ENCODE data around the gene ENKD1. TPM values are rescaled to one million over a fixed set of nuclear protein-coding genes. Genes with fewer than 3 reads are reported as not detected.
A peak's percentile ranks its signal among the peaks of the same experiment; 100 is the strongest.

The ENKD1 gene
- total RNA-seq, 2 experiments from 2014 or later: 7.0 TPM

- Mint-ChIP-seq H3K36me3 (ENCODE audit: low read depth) (no peaks in the 10 kb centered on the region), H3K27me3 (ENCODE audit: low read depth) (no peaks in the 10 kb centered on the region), H3K4me3 (no peak overlapping the region), H3K9me3 (ENCODE audit: insufficient read depth) (no peaks in the 10 kb centered on the region), H3K4me1 (ENCODE audit: low read depth) (no peaks in the 10 kb centered on the region), H3K27ac (no peak overlapping the region)
- DNase-seq (no peak), ATAC-seq (no peak)
- POLR2A ChIA-PET: no interaction called here
- CTCF ChIA-PET: interaction anchor here (1.2 kb wide), 1 partner anchor 9 kb away, joined by 3 read pairs; no protein-coding TSS in a partner anchor
Measured at GRCh38 chr16:67677712-67678111, 11.2 kb upstream of the ENKD1 start.

GRCh38 chr16:67676939-67677338 lies 10.4 kb upstream of the ENKD1 start:
- H3K36me3 Mint-ChIP-seq (ENCODE audit: low read depth): no peaks in the 10 kb centered on the region
- no peak overlapping the region for H3K27ac Mint-ChIP-seq
- no peaks in the 10 kb centered on the region for H3K9me3 Mint-ChIP-seq (ENCODE audit: insufficient read depth)
- H3K4me1 Mint-ChIP-seq (ENCODE audit: low read depth): no peaks in the 10 kb centered on the region
- POLR2A ChIA-PET: interaction anchor here (0.7 kb wide), 1 partner anchor 17 kb away, joined by 3 read pairs; the partner anchor contains the start of gene ACD
- DNase-seq (no peak), ATAC-seq (no peak)
- no peak overlapping the region for H3K4me3 Mint-ChIP-seq
- CTCF ChIA-PET: interaction anchor here (0.6 to 1.2 kb wide), 4 partner anchors 9 to 140 kb away, joined by 3 to 11 read pairs (median 4); partner anchors contain the start of genes C16orf86, ENKD1 and GFOD2
- H3K27me3 Mint-ChIP-seq (ENCODE audit: low read depth): no peaks in the 10 kb centered on the region

- ChIA-PET POLR2A (interaction anchor here (0.7 kb wide), 1 partner anchor 16 kb away, joined by 3 read pairs; the partner anchor contains the start of gene ACD), CTCF (interaction anchor here (0.6 to 1.2 kb wide), 4 partner anchors 9 to 140 kb away, joined by 3 to 11 read pairs (median 4); partner anchors contain the start of genes C16orf86, ENKD1 and GFOD2)
- ATAC-seq (no peak), DNase-seq (no peak)
- Mint-ChIP-seq H3K36me3 (ENCODE audit: low read depth) (no peaks in the 10 kb centered on the region), H3K4me3 (no peak overlapping the region), H3K27ac (no peak overlapping the region), H3K27me3 (ENCODE audit: low read depth) (no peaks in the 10 kb centered on the region), H3K9me3 (ENCODE audit: insufficient read depth) (no peaks in the 10 kb centered on the region), H3K4me1 (ENCODE audit: low read depth) (no peaks in the 10 kb centered on the region)
Measured at GRCh38 chr16:67676516-67676915, 10.0 kb upstream of the ENKD1 start.

GRCh38 chr16:67675999-67676398 lies 9.4 kb upstream of the ENKD1 start:
- CTCF ChIA-PET: no interaction called here
- H3K9me3 Mint-ChIP-seq (ENCODE audit: insufficient read depth): no peaks in the 10 kb centered on the region

GRCh38 chr16:67675579-67675935 lies 9.0 kb upstream of the ENKD1 start:
- Mint-ChIP-seq H3K4me1 (ENCODE audit: low read depth) (no peaks in the 10 kb centered on the region), H3K27me3 (ENCODE audit: low read depth) (no peaks in the 10 kb centered on the region), H3K36me3 (ENCODE audit: low read depth) (no peaks in the 10 kb centered on the region), H3K27ac (no peak overlapping the region), H3K9me3 (ENCODE audit: insufficient read depth) (no peaks in the 10 kb centered on the region), H3K4me3 (no peak overlapping the region)
- ChIA-PET POLR2A (no interaction called here), CTCF (no interaction called here)
- ATAC-seq (no peak), DNase-seq (no peak)

More at GRCh38 chr16:67675999-67676398, 9.4 kb upstream of the ENKD1 start:
- Mint-ChIP-seq H3K36me3 (ENCODE audit: low read depth) (no peaks in the 10 kb centered on the region), H3K4me1 (ENCODE audit: low read depth) (no peaks in the 10 kb centered on the region), H3K27ac (no peak overlapping the region), H3K4me3 (no peak overlapping the region), H3K27me3 (ENCODE audit: low read depth) (no peaks in the 10 kb centered on the region)
- POLR2A ChIA-PET: no interaction called here
- no peak for ATAC-seq
- DNase-seq: no peak

- H3K4me1 Mint-ChIP-seq (ENCODE audit: low read depth): no peaks in the 10 kb centered on the region
- CTCF ChIA-PET: interaction anchor here (0.7 to 0.9 kb wide), 2 partner anchors 142 to 209 kb away, joined by 3 to 4 read pairs; partner anchors contain the start of gene NRN1L
- no peaks in the 10 kb centered on the region for H3K27me3 Mint-ChIP-seq (ENCODE audit: low read depth)
- DNase-seq (no peak), ATAC-seq (no peak)
- no peak overlapping the region for H3K27ac Mint-ChIP-seq
- POLR2A ChIA-PET: no interaction called here
- no peaks in the 10 kb centered on the region for H3K36me3 Mint-ChIP-seq (ENCODE audit: low read depth)
- no peak overlapping the region for H3K4me3 Mint-ChIP-seq
- no peaks in the 10 kb centered on the region for H3K9me3 Mint-ChIP-seq (ENCODE audit: insufficient read depth)
Measured at GRCh38 chr16:67674851-67675578, 8.5 kb upstream of the ENKD1 start.

GRCh38 chr16:67673712-67674580 lies 7.4 kb upstream of the ENKD1 start:
- Mint-ChIP-seq H3K27me3 (ENCODE audit: low read depth) (no peaks in the 10 kb centered on the region), H3K9me3 (ENCODE audit: insufficient read depth) (no peaks in the 10 kb centered on the region), H3K36me3 (ENCODE audit: low read depth) (no peaks in the 10 kb centered on the region), H3K4me3 (no peak overlapping the region), H3K4me1 (ENCODE audit: low read depth) (no peaks in the 10 kb centered on the region), H3K27ac (peak overlapping the region; percentile 55)
- DNase-seq (no peak), ATAC-seq (no peak)
- POLR2A ChIA-PET: no interaction called here
- CTCF ChIA-PET: interaction anchor here (0.9 to 4.0 kb wide), 11 partner anchors 14 to 261 kb away, joined by 3 to 24 read pairs (median 6); partner anchors contain the start of genes ACD, GFOD2, NUTF2 and PARD6A

- no peaks in the 10 kb centered on the region for H3K27me3 Mint-ChIP-seq (ENCODE audit: low read depth)
- no peak overlapping the region for H3K27ac Mint-ChIP-seq
- DNase-seq (peak; percentile 73), ATAC-seq (peak; percentile 19)
- CTCF ChIA-PET: interaction anchor here (0.6 to 11.3 kb wide), 35 partner anchors 10 to 442 kb away, joined by 3 to 211 read pairs (median 4); partner anchors contain the start of genes ACD, GFOD2, NUTF2 and PARD6A
- H3K36me3 Mint-ChIP-seq (ENCODE audit: low read depth): no peaks in the 10 kb centered on the region
- H3K4me1 Mint-ChIP-seq (ENCODE audit: low read depth): peaks cover 3% of the 10 kb centered on the region
- no peaks in the 10 kb centered on the region for H3K9me3 Mint-ChIP-seq (ENCODE audit: insufficient read depth)
- no peak overlapping the region for H3K4me3 Mint-ChIP-seq
- POLR2A ChIA-PET: no interaction called here
Measured at GRCh38 chr16:67672739-67673662, 6.5 kb upstream of the ENKD1 start.

- Mint-ChIP-seq H3K27ac (no peak overlapping the region), H3K4me3 (no peak overlapping the region), H3K9me3 (ENCODE audit: insufficient read depth) (no peaks in the 10 kb centered on the region), H3K36me3 (ENCODE audit: low read depth) (no peaks in the 10 kb centered on the region), H3K27me3 (ENCODE audit: low read depth) (no peaks in the 10 kb centered on the region), H3K4me1 (ENCODE audit: low read depth) (peaks cover 10% of the 10 kb centered on the region)
- DNase-seq: no peak
- no peak for ATAC-seq
- CTCF ChIA-PET: interaction anchor here (0.6 to 11.3 kb wide), 33 partner anchors 9 to 369 kb away, joined by 3 to 211 read pairs (median 4); partner anchors contain the start of genes ACD, CARMIL2, GFOD2 and NUTF2
- POLR2A ChIA-PET: no interaction called here
Measured at GRCh38 chr16:67672306-67672705, 5.8 kb upstream of the ENKD1 start.

GRCh38 chr16:67669499-67670101 lies 3.0 kb upstream of the ENKD1 start:
- no peak for DNase-seq
- Mint-ChIP-seq H3K9me3 (ENCODE audit: insufficient read depth) (no peaks in the 10 kb centered on the region), H3K27me3 (ENCODE audit: low read depth) (no peaks in the 10 kb centered on the region), H3K36me3 (ENCODE audit: low read depth) (no peaks in the 10 kb centered on the region), H3K27ac (no peak overlapping the region), H3K4me3 (no peak overlapping the region), H3K4me1 (ENCODE audit: low read depth) (peaks cover 27% of the 10 kb centered on the region)
- no peak for ATAC-seq
- ChIA-PET CTCF (interaction anchor here (1.2 to 11.3 kb wide), 9 partner anchors 7 to 189 kb away, joined by 3 to 211 read pairs (median 16); partner anchors contain the start of genes ATP6V0D1, CTCF and GFOD2), POLR2A (no interaction called here)
